GM18508 (cell line): Measurements from ENCODE around the gene CENPF.

Experiments
- ATAC-seq: cut with Tn5 transposase; IDR thresholded peaks from one replicate; pipeline ENCODE4 v1.9.1; 2021; ENCODE audit warnings: moderate number of reproducible peaks; ENCODE audit not compliant: insufficient read depth, unreplicated experiment

The CENPF gene

GRCh38 chr1:214617246-214617645, 14.3 kb downstream of the CENPF start:
- no peak for ATAC-seq

GRCh38 chr1:214617843-214618242, 14.8 kb downstream of the CENPF start:
- ATAC-seq, result no peak

GRCh38 chr1:214621236-214621635, 18.2 kb downstream of the CENPF start:
- ATAC-seq, result no peak

GRCh38 chr1:214623430-214623829, 20.4 kb downstream of the CENPF start:
- no peak for ATAC-seq

GRCh38 chr1:214632091-214632490, 29.1 kb downstream of the CENPF start:
- ATAC-seq, result peak; percentile 39

- ATAC-seq, result no peak
These were observed 30.7 kb downstream of the CENPF start for GRCh38 chr1:214633686-214634085.

- ATAC-seq, result peak; percentile 41
These were observed 31.3 kb downstream of the CENPF start for GRCh38 chr1:214634267-214634666.

- no peak for ATAC-seq
These were observed 32.1 kb downstream of the CENPF start for GRCh38 chr1:214635086-214635485.

GRCh38 chr1:214635506-214635905, 32.5 kb downstream of the CENPF start:
- no peak for ATAC-seq

- no peak for ATAC-seq
These were observed 33.4 kb downstream of the CENPF start for GRCh38 chr1:214636436-214636835.

- ATAC-seq, result no peak
These were observed 34.1 kb downstream of the CENPF start for GRCh38 chr1:214637125-214637524.

GRCh38 chr1:214637722-214638458, 34.9 kb downstream of the CENPF start:
- ATAC-seq, result peak; percentile 41

GRCh38 chr1:214638459-214638807, 35.4 kb downstream of the CENPF start:
- ATAC-seq, result no peak

- ATAC-seq, result no peak
These were observed 36.0 kb downstream of the CENPF start for GRCh38 chr1:214638997-214639396.

GRCh38 chr1:214640431-214641213, 37.6 kb downstream of the CENPF start:
- ATAC-seq, result no peak

GRCh38 chr1:214641214-214641895, 38.4 kb downstream of the CENPF start:
- no peak for ATAC-seq

GRCh38 chr1:214643030-214643429, 40.0 kb downstream of the CENPF start:
- no peak for ATAC-seq

GRCh38 chr1:214645712-214646111, 42.7 kb downstream of the CENPF start:
- no peak for ATAC-seq

GRCh38 chr1:214648801-214649200, 45.8 kb downstream of the CENPF start:
- no peak for ATAC-seq

- no peak for ATAC-seq
These were observed 46.6 kb downstream of the CENPF start for GRCh38 chr1:214649607-214650006.

GRCh38 chr1:214650664-214651063, 47.7 kb downstream of the CENPF start:
- no peak for ATAC-seq
